Islet precursor cell (in vitro differentiated cells): ENCODE results near the gene PHF12.
"Not testable (repeated sequence)": the region's sequence is repeated elsewhere in the genome, so short reads cannot be mapped to it uniquely, and the experiment has no call there.

Source experiments
- DNase-seq: peaks from one replicate; pipeline ENCODE4 v3.0.0-alpha.2; 2018

Gene PHF12

GRCh38 chr17:28899212-28899815, 52.0 kb downstream of the PHF12 start:
- DNase-seq: no peak

GRCh38 chr17:28898527-28898955, 52.8 kb downstream of the PHF12 start:
- DNase-seq: no peak

GRCh38 chr17:28897769-28898526, 53.4 kb downstream of the PHF12 start:
- DNase-seq: no peak

DNA sequence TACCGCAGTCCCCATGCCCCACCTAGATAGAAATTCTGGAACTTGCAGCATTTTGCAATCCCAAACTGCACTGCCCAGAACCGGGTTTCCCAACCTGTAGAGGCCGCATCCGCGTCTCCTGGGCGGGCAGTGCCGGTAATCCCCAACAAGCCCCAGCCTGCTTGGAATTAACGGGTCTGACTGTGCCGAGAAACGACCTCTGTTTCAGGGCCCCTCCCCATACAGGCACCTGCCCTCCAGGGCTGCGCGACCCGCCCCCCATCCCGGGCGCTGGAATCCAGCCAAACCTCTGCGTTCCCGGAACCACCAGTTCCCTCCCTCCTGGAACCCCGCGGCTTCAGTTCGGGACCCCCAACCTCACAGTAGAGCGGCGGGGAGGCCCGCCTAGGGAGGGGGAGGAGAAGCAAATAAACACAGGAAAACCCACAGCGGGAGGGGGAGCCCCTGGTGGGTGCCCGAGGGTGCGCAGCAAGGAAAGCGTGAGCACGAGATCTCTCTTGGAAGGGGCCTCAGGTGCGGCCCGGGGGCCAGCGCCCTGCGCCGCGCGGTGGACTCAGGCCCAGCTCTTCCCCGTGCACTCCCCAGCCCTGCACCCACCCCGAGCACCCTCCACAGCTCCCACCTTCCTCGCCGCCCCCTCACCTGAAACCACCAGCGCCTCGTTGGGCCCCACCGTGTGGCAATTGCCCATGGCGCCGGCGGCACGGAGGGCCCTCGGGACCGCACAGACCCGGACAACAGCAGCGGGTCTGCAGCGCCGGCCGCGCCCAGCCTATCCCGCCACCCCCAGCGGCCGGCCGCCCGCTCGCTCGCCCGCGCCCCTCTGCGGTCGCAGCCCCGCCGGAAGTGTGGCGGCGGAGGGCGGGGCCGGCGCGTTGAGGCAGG, 54.2 kb downstream of the PHF12 start, which contains the start of gene FLOT2:
TSS of gene FLOT2 (minus strand) at position 850 of the 885 bp plus-strand sequence. CDS start at position 691, 159 bp downstream.
- peak; percentile 78 for DNase-seq

- DNase-seq: no peak
These were observed 54.8 kb downstream of the PHF12 start for GRCh38 chr17:28896491-28896883.

GRCh38 chr17:28895794-28896447, 55.4 kb downstream of the PHF12 start:
- no peak for DNase-seq

DNA sequence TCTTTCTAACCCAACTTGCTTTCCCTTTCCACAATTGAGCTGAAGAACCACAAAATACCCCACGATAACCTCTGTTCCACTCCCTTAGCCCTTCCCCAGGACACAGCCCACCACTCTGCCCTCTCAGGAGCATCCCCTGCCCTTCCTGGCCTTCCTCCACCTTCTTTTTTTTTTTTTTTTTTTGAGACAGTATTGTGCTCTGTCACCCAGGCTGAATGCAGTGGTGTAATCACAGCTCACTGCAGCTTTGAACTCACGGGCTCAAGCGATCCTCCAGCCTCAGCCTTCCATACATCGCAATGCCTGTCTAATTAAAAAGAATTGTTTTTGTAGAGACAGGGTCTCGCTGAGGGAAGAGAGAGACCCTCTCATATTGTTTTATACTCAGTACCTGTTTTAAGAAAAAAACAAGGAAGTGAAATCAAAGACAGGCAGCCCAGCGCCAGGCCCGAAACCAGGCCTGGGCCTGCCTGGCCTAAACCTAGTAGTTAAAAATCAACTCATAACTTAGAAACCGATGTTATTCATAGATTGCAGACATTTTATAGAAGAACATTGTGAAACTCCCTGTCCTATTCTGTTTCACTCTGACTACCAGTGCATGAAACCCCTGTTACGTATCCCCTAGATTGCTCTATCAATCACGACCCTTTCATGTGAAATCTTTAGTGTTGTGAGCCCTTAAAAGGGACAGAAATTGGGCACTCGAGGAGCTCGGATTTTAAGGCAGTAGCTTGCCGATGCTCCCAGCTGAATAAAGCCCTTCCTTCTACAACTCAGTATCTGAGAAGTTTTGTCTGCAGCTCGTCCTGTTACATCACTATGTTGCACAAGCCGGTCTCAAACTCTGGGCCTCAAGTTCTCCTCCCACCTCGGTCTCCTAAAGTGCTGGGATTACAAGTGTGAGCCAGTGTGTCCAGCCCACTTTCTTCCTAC, 57.8 kb downstream of the PHF12 start:
- not testable (repeated sequence) for DNase-seq

- no peak for DNase-seq
These were observed 59.3 kb downstream of the PHF12 start for GRCh38 chr17:28892024-28892423.

DNA sequence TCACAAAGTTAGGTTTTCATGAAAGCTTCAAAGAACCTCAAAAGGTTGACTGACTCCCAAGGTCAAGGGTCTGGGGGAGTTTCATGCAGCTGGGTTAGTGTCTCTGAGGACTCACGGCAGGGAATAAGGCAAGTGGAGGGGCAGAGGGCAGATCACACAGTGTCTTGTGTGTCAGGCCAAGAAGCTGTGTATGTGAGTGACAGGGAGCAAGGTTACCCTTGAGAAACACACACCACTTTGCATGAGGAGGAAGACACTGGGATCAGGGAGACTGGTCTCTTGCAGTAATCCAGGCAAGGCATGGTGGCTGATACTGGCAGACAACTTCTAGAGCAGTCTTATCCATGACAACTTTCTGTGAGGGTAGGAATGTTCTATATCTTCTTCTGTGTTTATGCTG, 60.1 kb downstream of the PHF12 start:
- DNase-seq: no peak

- no peak for DNase-seq
These were observed 61.3 kb downstream of the PHF12 start for GRCh38 chr17:28889996-28890395.

DNA sequence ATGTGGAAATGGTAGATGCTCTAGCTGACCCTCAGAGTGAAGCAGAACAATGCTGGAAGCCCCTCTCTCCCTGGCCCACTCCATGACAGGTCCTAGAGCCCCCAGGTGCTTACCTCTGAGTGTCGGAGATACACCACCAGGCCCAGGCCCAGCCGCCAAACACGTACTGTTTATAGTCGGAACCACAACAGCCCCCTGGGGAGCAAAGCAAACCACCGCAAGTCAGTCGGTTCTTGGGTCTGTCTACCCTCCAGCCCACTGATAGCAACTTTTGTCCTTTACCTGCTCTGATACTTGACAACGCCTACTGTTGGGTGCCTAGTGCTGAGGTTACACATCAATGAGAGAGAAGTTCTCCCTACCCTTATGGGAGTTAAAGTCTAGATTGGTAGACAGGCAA, 62.5 kb downstream of the PHF12 start:
- DNase-seq: no peak

- DNase-seq: no peak
These were observed 63.3 kb downstream of the PHF12 start for GRCh38 chr17:28887871-28888471.

GRCh38 chr17:28885951-28886350, 65.4 kb downstream of the PHF12 start:
- DNase-seq: no peak

GRCh38 chr17:28885363-28885762, 66.0 kb downstream of the PHF12 start:
- no peak for DNase-seq

- no peak for DNase-seq
These were observed 67.2 kb downstream of the PHF12 start for GRCh38 chr17:28883967-28884702.

DNA sequence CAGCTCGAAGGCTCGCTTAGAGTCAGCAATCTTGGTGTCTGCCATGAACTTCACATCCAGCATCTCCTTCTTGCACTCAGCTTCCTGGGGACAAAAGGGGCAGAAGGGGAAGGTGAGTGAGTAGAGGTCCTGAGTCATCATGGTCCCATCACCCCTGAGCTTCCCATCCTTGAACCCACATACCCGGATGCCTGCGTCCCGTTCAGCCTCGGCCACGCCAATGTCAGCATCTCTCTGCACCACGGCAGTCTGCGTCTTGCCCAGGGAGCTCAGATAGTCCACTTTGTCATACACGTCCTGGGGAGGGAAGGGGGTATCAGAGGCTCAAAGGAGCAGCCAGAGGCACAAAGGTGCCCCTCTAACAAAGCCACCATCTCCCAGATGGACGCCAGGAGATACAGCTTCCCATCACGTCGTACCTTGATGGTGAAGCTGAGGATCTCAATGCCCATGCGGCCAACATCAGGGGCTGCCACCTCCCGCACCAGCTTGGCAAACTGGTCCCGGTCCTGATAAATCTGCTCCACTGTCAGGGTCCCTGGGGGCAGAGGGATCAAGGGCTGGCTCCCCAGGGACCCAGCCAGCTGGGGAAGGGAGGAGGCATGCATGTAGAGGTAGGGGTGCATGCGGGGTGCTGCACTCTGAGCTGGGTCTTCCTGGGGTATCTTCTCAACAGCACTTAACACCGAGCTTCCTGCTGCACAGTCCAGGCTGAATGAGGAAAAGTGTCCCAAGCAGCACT, 69.0 kb downstream of the PHF12 start:
- no peak for DNase-seq

- DNase-seq: no peak
These were observed 69.7 kb downstream of the PHF12 start for GRCh38 chr17:28881533-28882056.

GRCh38 chr17:28880572-28880945, 70.8 kb downstream of the PHF12 start:
- no peak for DNase-seq

DNA sequence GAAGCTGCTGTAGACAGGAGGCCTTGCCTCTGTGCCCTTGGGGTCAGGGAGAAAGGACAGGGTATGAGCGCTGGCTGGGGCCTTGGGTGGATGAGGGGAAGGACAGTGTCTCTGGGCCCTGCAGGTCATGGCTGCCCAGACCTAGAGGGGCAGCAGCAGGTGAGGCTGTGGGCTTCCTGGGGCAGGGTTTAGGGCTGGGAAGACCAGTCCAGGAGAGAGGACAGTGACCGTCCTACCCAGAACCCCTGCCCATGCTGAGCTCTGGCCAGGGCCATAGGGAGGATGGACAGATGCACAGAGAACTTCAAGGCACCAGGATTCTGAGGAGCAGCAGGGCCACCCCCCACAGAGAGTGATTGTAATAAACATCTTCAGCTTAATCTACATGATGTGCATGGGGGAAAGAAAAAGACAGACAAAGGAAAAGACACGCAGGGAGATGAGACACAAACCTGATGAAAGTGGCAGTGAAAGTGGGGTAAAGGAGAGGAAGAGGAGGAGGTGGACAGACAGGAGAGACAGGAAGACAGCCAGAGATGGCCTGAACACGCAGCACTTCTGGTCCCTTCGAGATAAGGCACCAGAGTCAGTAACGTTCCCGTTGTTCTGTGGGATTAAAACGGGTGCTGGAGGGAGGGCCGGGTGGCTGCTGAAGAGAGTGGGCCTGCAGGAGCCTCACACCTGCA, 71.3 kb downstream of the PHF12 start:
- DNase-seq: no peak
